Body of pancreas (tissue), 4 donors: Measurements from ENCODE around the gene ABHD16B. TPM values are rescaled to one million over a fixed set of nuclear protein-coding genes. Genes with fewer than 3 reads are reported as not detected.

Experiments
- ATAC-seq: fragments of 150-250 bp; one replicate; pipeline ENCODE4 v1.9.1; 2016
- DNase-seq, 4 donors: peaks; one replicate each; pipeline ENCODE4 v3.0.0-alpha.2; 2019
- H3K27ac ChIP-seq, 4 donors: fragments of 200-600 bp; sonication (generic); 1 replicate in 3 of 4; 2 replicates in 1 of 4; pipeline versions ENCODE4 v1.5.1 to v1.6.1; 2016 to 2019; ENCODE audit warnings: mild to moderate bottlenecking in 1 of 4, mixed read lengths in 1 of 4, moderate library complexity in 1 of 4
- H3K27me3 ChIP-seq, 2 donors: fragments of 200-600 bp; sonication (generic); one replicate each; pipeline ENCODE4 v1.6.0; 2016; ENCODE audit warnings: mild to moderate bottlenecking in 1 of 2
- H3K36me3 ChIP-seq, 2 donors: fragments of 200-600 bp; sonication (generic); replicated peaks in 1 of 2; 2 replicates each; pipeline ENCODE4 v1.5.1; 2016; ENCODE audit warnings: low read depth in 2 of 2; ENCODE audit not compliant: insufficient read depth in 1 of 2
- H3K4me1 ChIP-seq: fragments of 200-600 bp; sonication (generic); one replicate; pipeline ENCODE4 v1.6.0; 2016
- H3K4me3 ChIP-seq, 2 donors: fragments of 200-600 bp; sonication (generic); 1 replicate in 1 of 2; 2 replicates in 1 of 2; pipeline ENCODE4 v1.5.1; 2016 to 2019
- H3K9me3 ChIP-seq, 3 donors: fragments of 200-600 bp; sonication (generic); 1 replicate in 2 of 3; 2 replicates in 1 of 3; pipeline ENCODE4 v1.5.1; 2016
- CTCF ChIP-seq, 7 experiments: fragments of 450-650 bp in 4 of 7; fragments of 200-600 bp in 3 of 7; sonication (generic) in 3 of 7; IDR thresholded peaks; one replicate each; pipeline ENCODE4 v1.5.1; 2016 to 2019; ENCODE audit warnings: antibody characterized with exemption in 7 of 7
- POLR2A ChIP-seq, 3 donors: fragments of 450-650 bp; IDR thresholded peaks; one replicate each; pipeline ENCODE4 v1.6.1; 2016; ENCODE audit warnings: antibody characterized with exemption in 3 of 3, mild to moderate bottlenecking in 2 of 3
- WGBS, 2 donors: methylation state at CpG; one replicate each; pipeline ENCODE4 v1.1.5; 2017; 5-methylcytosine and 5-hydroxymethylcytosine counted together
- intact Hi-C: fragments of 100-400 bp; cut with DNase I; formaldehyde crosslinking; loops from one replicate; pipeline ENCODE4 v1.15.1; 2023
- total RNA-seq, 2 donors: library from RNA; depleted of rRNA; stranded (reverse); fragments of >200 nt; gene quantifications; one replicate each; pipeline ENCODE4 v1.1.0, GENCODE V29; 2016

ABHD16B gene
- total RNA-seq, 2 donors from 2014 or later, result not detected

- Histone ChIP-seq H3K9me3 (no peaks in the 10 kb centered on the region), H3K27ac (no peak overlapping the region), H3K27me3 (peaks cover 0 to 20% of the 10 kb centered on the region in 2 donors), H3K4me3 (no peak overlapping the region), H3K4me1 (peaks cover 7% of the 10 kb centered on the region), H3K36me3 (no peaks in the 10 kb centered on the region)
- intact Hi-C loops, result no loop called here
- DNase-seq (no peak), ATAC-seq (no peak)
- 30 to 55% methylated on average over 10 to 16 of the region's 16 CpGs for WGBS, 2 donors
- no peak for TF ChIP-seq CTCF (IDR thresholded peaks at IDR 0.05)
- no peak for TF ChIP-seq POLR2A (IDR thresholded peaks at IDR 0.05)
These were observed 17.5 kb upstream of the ABHD16B start for GRCh38 chr20:63843778-63844177.

DNA sequence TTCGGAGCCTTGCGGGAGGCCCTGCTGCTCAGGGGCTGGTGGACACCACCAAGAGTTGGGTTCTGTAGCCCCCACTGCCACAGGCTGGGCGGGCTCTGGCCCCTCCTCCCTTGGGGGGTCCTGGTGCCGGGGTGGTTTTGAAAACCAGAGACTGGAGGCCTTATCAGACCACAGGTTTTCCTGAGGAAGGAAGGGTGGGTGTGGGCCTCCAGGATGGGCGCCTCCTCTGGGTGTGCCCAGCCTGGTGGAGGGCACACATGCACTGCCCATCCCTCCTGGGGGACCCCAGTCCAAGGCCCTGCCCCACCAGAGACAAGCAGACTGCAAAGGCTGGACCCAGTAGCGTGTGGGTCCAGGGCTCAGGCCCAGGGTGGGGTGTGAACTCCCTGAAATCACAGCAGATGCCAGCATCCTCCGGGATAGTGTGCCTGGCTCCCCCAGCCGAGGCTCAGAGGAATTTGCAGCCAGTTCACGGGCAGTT, 16.7 kb upstream of the ABHD16B start:
- H3K4me1 ChIP-seq, result peaks cover 7% of the 10 kb centered on the region
- H3K4me3 ChIP-seq, result no peak overlapping the region
- no peak for TF ChIP-seq CTCF (IDR thresholded peaks at IDR 0.05)
- TF ChIP-seq POLR2A (IDR thresholded peaks at IDR 0.05), result no peak
- WGBS, 2 donors, result 42% methylated on average over 9 of the region's 9 CpGs; no CpG with 5 or more reads in 1 of the 2 donors
- intact Hi-C loops, result no loop called here
- H3K9me3 ChIP-seq, result no peaks in the 10 kb centered on the region
- no peak for DNase-seq
- ATAC-seq, result no peak
- H3K27me3 ChIP-seq, result peaks cover 0 to 20% of the 10 kb centered on the region in 2 donors
- no peaks in the 10 kb centered on the region for H3K36me3 ChIP-seq
- H3K27ac ChIP-seq, result no peak overlapping the region

DNA sequence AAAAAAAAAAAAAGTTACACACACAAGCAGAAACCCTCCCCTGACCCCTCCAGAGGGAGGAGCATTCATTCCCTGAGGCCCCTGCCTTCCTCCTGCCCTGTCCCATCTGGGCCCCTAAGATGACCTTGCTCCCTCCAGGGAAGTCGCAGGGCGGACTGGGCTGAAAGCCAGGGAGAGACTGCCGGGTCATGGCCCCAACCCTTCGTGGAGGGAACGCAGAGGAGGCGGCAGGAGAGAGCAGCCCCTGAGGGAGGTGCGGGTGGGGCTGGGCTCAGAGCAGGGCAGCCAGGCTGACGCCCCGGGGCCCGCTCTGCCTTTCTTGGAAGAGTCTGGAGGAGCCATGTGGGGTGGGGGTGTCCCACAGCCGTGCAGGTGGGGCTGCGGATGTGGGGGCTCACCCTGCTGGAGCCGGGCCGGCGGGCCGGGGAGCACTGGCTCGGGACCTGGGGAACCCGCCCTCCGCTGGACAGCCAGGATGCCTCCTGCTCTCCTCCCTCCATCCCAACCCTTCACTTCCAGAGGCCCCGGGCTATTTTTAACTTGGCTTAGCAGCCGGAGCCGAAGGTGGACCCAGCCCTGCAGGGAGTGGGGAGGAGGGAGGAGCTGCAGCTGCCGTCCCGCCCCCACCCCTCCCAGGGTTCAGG, 15.0 kb upstream of the ABHD16B start:
- H3K4me1 ChIP-seq, result peaks cover 7% of the 10 kb centered on the region
- no peaks in the 10 kb centered on the region for H3K36me3 ChIP-seq
- no peak for TF ChIP-seq POLR2A (IDR thresholded peaks at IDR 0.05)
- TF ChIP-seq CTCF (IDR thresholded peaks at IDR 0.05), result no peak
- no peak overlapping the region for H3K4me3 ChIP-seq
- WGBS, 2 donors, result 7% methylated on average over 3 to 24 of the region's 24 CpGs
- intact Hi-C loops, result no loop called here
- H3K27me3 ChIP-seq, result peaks cover 0 to 20% of the 10 kb centered on the region in 2 donors
- ATAC-seq (peak; percentile 28), DNase-seq (no peak)
- H3K9me3 ChIP-seq, result no peaks in the 10 kb centered on the region
- peak overlapping the region in 1 of 4 donors; percentile 34 for H3K27ac ChIP-seq

DNA sequence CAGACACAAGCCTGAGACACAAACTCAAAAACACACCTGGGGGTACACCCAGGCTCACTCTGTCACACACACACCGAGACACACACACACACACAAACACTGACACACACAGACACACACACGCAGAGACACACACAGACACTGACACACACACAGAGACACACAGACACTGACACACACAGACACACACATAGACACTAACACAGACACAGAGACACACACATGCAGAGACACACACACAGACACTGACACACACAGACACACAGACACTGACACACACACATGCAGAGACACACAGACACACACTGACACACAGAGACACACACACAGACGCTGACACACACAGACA, 14.4 kb upstream of the ABHD16B start:
- peaks cover 7% of the 10 kb centered on the region for H3K4me1 ChIP-seq
- no peaks in the 10 kb centered on the region for H3K9me3 ChIP-seq
- intact Hi-C loops, result no loop called here
- WGBS, 2 donors, result 44 to 61% methylated on average over 2 to 3 of the region's 3 CpGs
- DNase-seq (no peak), ATAC-seq (no peak)
- peak overlapping the region in 1 of 4 donors; percentile 34 for H3K27ac ChIP-seq
- H3K27me3 ChIP-seq, result peaks cover 0 to 20% of the 10 kb centered on the region in 2 donors
- H3K36me3 ChIP-seq, result no peaks in the 10 kb centered on the region
- no peak for TF ChIP-seq POLR2A (IDR thresholded peaks at IDR 0.05)
- no peak for TF ChIP-seq CTCF (IDR thresholded peaks at IDR 0.05)
- no peak overlapping the region for H3K4me3 ChIP-seq
